Osteoblast (primary cell): Measurements from ENCODE around the gene DAGLB. TPM values are rescaled to one million over a fixed set of nuclear protein-coding genes. Genes with fewer than 3 reads are reported as not detected.
"Not testable (repeated sequence)": the region's sequence is repeated elsewhere in the genome, so short reads cannot be mapped to it uniquely, and the experiment has no call there.

Experiments used
- DNase-seq: peaks from one replicate; pipeline ENCODE4 v3.0.0; 2011; ENCODE audit warnings: low spot score, mixed read lengths; ENCODE audit not compliant: insufficient read length; ENCODE audit errors: missing footprints
- H2AFZ ChIP-seq: 2 replicates; pipeline ENCODE4 v1.6.0; 2011; ENCODE audit warnings: mild to moderate bottlenecking, low read length
- H3K27ac ChIP-seq: 2 replicates; pipeline ENCODE4 v1.5.1; 2011; ENCODE audit warnings: mild to moderate bottlenecking, low read depth, low read length, moderate library complexity
- H3K27me3 ChIP-seq: 2 replicates; pipeline ENCODE4 v1.6.0; 2012; ENCODE audit warnings: mild to moderate bottlenecking, control low read depth, inconsistent platforms, low read length, moderate library complexity; ENCODE audit not compliant: insufficient read depth
- H3K36me3 ChIP-seq: 2 replicates; pipeline ENCODE4 v1.5.1; 2011; ENCODE audit warnings: mild to moderate bottlenecking, low read length, control low read depth, moderate library complexity; ENCODE audit not compliant: insufficient read depth
- H3K4me1 ChIP-seq: 2 replicates; pipeline ENCODE4 v1.5.1; 2011; ENCODE audit warnings: mild to moderate bottlenecking, low read length, control low read depth, moderate library complexity; ENCODE audit not compliant: insufficient read depth
- H3K4me2 ChIP-seq: 2 replicates; pipeline ENCODE4 v1.6.0; 2011; ENCODE audit warnings: mild to moderate bottlenecking, low read length; ENCODE audit not compliant: insufficient read depth
- H3K4me3 ChIP-seq: fragments of 200-600 bp; sonication (generic); 3 replicates; pipeline ENCODE4 v1.5.1; 2012; ENCODE audit warnings: mild to moderate bottlenecking, low read length, inconsistent platforms; ENCODE audit not compliant: insufficient read depth
- H3K79me2 ChIP-seq: 2 replicates; pipeline ENCODE4 v1.6.0; 2012; ENCODE audit warnings: mild to moderate bottlenecking, low read length, control low read depth, inconsistent platforms; ENCODE audit not compliant: insufficient read depth
- H3K9me3 ChIP-seq: 2 replicates; pipeline ENCODE4 v1.5.1; 2011; ENCODE audit warnings: low read depth, low read length, control low read depth
- H4K20me1 ChIP-seq: 2 replicates; pipeline ENCODE4 v1.6.0; 2012; ENCODE audit warnings: mild to moderate bottlenecking, low read length, control low read depth; ENCODE audit not compliant: insufficient read depth
- CTCF ChIP-seq: IDR thresholded peaks from 2 replicates; pipeline ENCODE4 v1.5.1; 2011; ENCODE audit warnings: mild to moderate bottlenecking, low read depth, low read length, moderate library complexity; ENCODE audit errors: extremely low read depth
- total RNA-seq: library from RNA; depleted of rRNA; stranded (reverse); fragments of >200 nt; gene quantifications from 2 replicates; pipeline ENCODE4 v1.2.3, GENCODE V29; 2012

DAGLB gene
- total RNA-seq, 1 donor, result 17.4 TPM

- H3K4me3 ChIP-seq, result no peak overlapping the region
- H3K27ac ChIP-seq, result peak overlapping the region; percentile 49
- H3K9me3 ChIP-seq, result no peaks in the 10 kb centered on the region
- H3K4me2 ChIP-seq, result peak overlapping the region; percentile 24
- H2AFZ ChIP-seq, result no peak overlapping the region
- H3K36me3 ChIP-seq, result peaks cover 60% of the 10 kb centered on the region
- DNase-seq, result no peak
- H4K20me1 ChIP-seq, result peaks cover 37% of the 10 kb centered on the region
- peaks cover 11% of the 10 kb centered on the region for H3K4me1 ChIP-seq
- TF ChIP-seq CTCF, result no peak
- no peaks in the 10 kb centered on the region for H3K27me3 ChIP-seq
- peaks cover 18% of the 10 kb centered on the region for H3K79me2 ChIP-seq
Measured at GRCh38 chr7:6461946-6462550, 14.3 kb upstream of the DAGLB start.

GRCh38 chr7:6460990-6461584 lies 13.3 kb upstream of the DAGLB start:
- TF ChIP-seq CTCF, result no peak
- Histone ChIP-seq H2AFZ (no peak overlapping the region), H3K4me2 (no peak overlapping the region), H3K4me3 (no peak overlapping the region), H3K4me1 (peaks cover 11% of the 10 kb centered on the region), H3K27ac (no peak overlapping the region), H3K27me3 (no peaks in the 10 kb centered on the region), H3K79me2 (peaks cover 11% of the 10 kb centered on the region), H3K9me3 (no peaks in the 10 kb centered on the region), H4K20me1 (peaks cover 32% of the 10 kb centered on the region), H3K36me3 (peaks cover 50% of the 10 kb centered on the region)
- DNase-seq, result no peak

- DNase-seq, result no peak
- Histone ChIP-seq H4K20me1 (peaks cover 24% of the 10 kb centered on the region), H2AFZ (no peak overlapping the region), H3K4me2 (no peak overlapping the region), H3K36me3 (peaks cover 42% of the 10 kb centered on the region), H3K27ac (no peak overlapping the region), H3K79me2 (peaks cover 4% of the 10 kb centered on the region), H3K4me1 (peaks cover 11% of the 10 kb centered on the region), H3K9me3 (no peaks in the 10 kb centered on the region), H3K27me3 (no peaks in the 10 kb centered on the region), H3K4me3 (no peak overlapping the region)
- no peak for TF ChIP-seq CTCF
Measured at GRCh38 chr7:6460303-6460702, 12.5 kb upstream of the DAGLB start.

- DNase-seq, result peak; percentile 38
- Histone ChIP-seq H3K4me1 (peaks cover 18% of the 10 kb centered on the region), H3K36me3 (peaks cover 36% of the 10 kb centered on the region), H4K20me1 (peaks cover 17% of the 10 kb centered on the region)
- H2AFZ ChIP-seq, H3K79me2 ChIP-seq, H3K27me3 ChIP-seq, H3K4me2 ChIP-seq, H3K4me3 ChIP-seq, H3K9me3 ChIP-seq, H3K27ac ChIP-seq: not testable (repeated sequence)
Measured at GRCh38 chr7:6458676-6459075, 10.9 kb upstream of the DAGLB start.
